HCT116 (cell line): ENCODE measurements around the gene CBS.
"Not testable (repeated sequence)": the region's sequence is repeated elsewhere in the genome, so short reads cannot be mapped to it uniquely, and the experiment has no call there.

Experiments used
- CEBPB ChIP-seq: IDR thresholded peaks from 2 replicates; pipeline ENCODE4 v1.6.1; 2012; ENCODE audit warnings: low read depth
- EGR1 ChIP-seq: IDR thresholded peaks from 2 replicates; pipeline ENCODE4 v1.6.1; 2012; ENCODE audit warnings: low read depth
- EZH2 ChIP-seq: fragments of 200-600 bp; sonication (generic); IDR thresholded peaks from 2 replicates; pipeline ENCODE4 v1.6.1; 2017; ENCODE audit warnings: antibody characterized with exemption, mixed run types
- EZH2phosphoT487 ChIP-seq: fragments of 200-600 bp; IDR thresholded peaks from 2 replicates; pipeline ENCODE4 v1.6.1; 2018; ENCODE audit warnings: antibody characterized with exemption, borderline replicate concordance
- POLR2A ChIP-seq: IDR thresholded peaks from 2 replicates; pipeline ENCODE4 v1.7.0; 2011; ENCODE audit warnings: borderline replicate concordance; ENCODE audit not compliant: insufficient read depth, insufficient read length; ENCODE audit errors: extremely low read depth
- POLR2AphosphoS5 ChIP-seq: IDR thresholded peaks from 2 replicates; pipeline ENCODE4 v1.6.1; 2011; ENCODE audit warnings: mild to moderate bottlenecking, low read depth, low read length, moderate library complexity
- RAD21 ChIP-seq: IDR thresholded peaks from 2 replicates; pipeline ENCODE4 v1.6.1; 2012; ENCODE audit warnings: low read depth, mild to moderate bottlenecking
- SIN3A ChIP-seq: IDR thresholded peaks from 2 replicates; pipeline ENCODE4 v1.6.1; 2012; ENCODE audit warnings: low read depth
- TF ChIP-seq, protein P1 (sequence below), 3 experiments: fragments of 200-600 bp in 1 of 3; sonication (generic) in 1 of 3; IDR thresholded peaks in 2 of 3; conservative IDR thresholded peaks in 1 of 3; 2 replicates each; pipeline ENCODE4 v1.5.1; 2012 to 2017; ENCODE audit warnings: low read depth in 2 of 3, low read length in 2 of 3, antibody characterized with exemption in 1 of 3, borderline replicate concordance in 1 of 3, control low read depth in 1 of 3, mild to moderate bottlenecking in 1 of 3, mixed read lengths in 1 of 3, mixed run types in 1 of 3, moderate library complexity in 1 of 3; ENCODE audit not compliant: insufficient read depth in 1 of 3
- TF ChIP-seq, protein P2 (sequence below): IDR thresholded peaks from 2 replicates; pipeline ENCODE4 v1.6.1; 2012; ENCODE audit warnings: low read depth
- TF ChIP-seq, protein P3 (sequence below): IDR thresholded peaks from 2 replicates; pipeline ENCODE4 v1.6.1; 2012
- TF ChIP-seq, protein P4 (sequence below): IDR thresholded peaks from 2 replicates; pipeline ENCODE4 v1.6.1; 2011; ENCODE audit warnings: mild to moderate bottlenecking, low read length, moderate library complexity; ENCODE audit not compliant: insufficient replicate concordance; ENCODE audit errors: extremely low read depth

DNA sequence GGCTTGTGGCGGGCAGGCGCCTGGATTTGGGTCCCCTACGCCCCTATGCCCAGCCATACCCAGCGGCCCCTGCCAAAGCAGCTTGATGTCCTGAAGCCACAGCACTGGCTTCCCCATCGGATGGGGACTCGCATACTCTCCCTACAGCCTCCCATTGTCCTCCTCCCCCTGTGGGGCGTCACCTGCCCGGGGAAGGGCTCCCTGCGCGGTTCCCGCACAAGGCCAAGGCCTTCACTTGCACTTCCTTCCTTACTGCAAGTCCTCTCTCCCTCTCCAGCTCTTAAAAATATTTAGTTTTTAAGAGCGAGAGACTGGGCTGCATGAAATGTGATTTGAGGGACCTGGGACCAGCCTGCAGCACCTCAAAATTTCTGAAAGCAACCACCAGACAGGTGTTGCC, 8.9 kb downstream of the CBS start:
- not testable (repeated sequence) for TF ChIP-seq EZH2, SIN3A, RAD21, EZH2phosphoT487, EGR1, POLR2AphosphoS5, POLR2A, CEBPB
- TF ChIP-seq, protein P1, sequence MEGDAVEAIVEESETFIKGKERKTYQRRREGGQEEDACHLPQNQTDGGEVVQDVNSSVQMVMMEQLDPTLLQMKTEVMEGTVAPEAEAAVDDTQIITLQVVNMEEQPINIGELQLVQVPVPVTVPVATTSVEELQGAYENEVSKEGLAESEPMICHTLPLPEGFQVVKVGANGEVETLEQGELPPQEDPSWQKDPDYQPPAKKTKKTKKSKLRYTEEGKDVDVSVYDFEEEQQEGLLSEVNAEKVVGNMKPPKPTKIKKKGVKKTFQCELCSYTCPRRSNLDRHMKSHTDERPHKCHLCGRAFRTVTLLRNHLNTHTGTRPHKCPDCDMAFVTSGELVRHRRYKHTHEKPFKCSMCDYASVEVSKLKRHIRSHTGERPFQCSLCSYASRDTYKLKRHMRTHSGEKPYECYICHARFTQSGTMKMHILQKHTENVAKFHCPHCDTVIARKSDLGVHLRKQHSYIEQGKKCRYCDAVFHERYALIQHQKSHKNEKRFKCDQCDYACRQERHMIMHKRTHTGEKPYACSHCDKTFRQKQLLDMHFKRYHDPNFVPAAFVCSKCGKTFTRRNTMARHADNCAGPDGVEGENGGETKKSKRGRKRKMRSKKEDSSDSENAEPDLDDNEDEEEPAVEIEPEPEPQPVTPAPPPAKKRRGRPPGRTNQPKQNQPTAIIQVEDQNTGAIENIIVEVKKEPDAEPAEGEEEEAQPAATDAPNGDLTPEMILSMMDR (IDR thresholded peaks at IDR 0.05 in 2 of 3, conservative IDR thresholded peaks at IDR 0.05 in 1 of 3; ENCODE audit: borderline replicate concordance in 1 of 3, insufficient read depth in 1 of 3, low read depth in 2 of 3, low read length in 2 of 3): not testable (repeated sequence)
- TF ChIP-seq, protein P2, sequence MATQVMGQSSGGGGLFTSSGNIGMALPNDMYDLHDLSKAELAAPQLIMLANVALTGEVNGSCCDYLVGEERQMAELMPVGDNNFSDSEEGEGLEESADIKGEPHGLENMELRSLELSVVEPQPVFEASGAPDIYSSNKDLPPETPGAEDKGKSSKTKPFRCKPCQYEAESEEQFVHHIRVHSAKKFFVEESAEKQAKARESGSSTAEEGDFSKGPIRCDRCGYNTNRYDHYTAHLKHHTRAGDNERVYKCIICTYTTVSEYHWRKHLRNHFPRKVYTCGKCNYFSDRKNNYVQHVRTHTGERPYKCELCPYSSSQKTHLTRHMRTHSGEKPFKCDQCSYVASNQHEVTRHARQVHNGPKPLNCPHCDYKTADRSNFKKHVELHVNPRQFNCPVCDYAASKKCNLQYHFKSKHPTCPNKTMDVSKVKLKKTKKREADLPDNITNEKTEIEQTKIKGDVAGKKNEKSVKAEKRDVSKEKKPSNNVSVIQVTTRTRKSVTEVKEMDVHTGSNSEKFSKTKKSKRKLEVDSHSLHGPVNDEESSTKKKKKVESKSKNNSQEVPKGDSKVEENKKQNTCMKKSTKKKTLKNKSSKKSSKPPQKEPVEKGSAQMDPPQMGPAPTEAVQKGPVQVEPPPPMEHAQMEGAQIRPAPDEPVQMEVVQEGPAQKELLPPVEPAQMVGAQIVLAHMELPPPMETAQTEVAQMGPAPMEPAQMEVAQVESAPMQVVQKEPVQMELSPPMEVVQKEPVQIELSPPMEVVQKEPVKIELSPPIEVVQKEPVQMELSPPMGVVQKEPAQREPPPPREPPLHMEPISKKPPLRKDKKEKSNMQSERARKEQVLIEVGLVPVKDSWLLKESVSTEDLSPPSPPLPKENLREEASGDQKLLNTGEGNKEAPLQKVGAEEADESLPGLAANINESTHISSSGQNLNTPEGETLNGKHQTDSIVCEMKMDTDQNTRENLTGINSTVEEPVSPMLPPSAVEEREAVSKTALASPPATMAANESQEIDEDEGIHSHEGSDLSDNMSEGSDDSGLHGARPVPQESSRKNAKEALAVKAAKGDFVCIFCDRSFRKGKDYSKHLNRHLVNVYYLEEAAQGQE: not testable (repeated sequence)
- TF ChIP-seq, protein P3, sequence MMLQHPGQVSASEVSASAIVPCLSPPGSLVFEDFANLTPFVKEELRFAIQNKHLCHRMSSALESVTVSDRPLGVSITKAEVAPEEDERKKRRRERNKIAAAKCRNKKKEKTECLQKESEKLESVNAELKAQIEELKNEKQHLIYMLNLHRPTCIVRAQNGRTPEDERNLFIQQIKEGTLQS: not testable (repeated sequence)
- TF ChIP-seq, protein P4, sequence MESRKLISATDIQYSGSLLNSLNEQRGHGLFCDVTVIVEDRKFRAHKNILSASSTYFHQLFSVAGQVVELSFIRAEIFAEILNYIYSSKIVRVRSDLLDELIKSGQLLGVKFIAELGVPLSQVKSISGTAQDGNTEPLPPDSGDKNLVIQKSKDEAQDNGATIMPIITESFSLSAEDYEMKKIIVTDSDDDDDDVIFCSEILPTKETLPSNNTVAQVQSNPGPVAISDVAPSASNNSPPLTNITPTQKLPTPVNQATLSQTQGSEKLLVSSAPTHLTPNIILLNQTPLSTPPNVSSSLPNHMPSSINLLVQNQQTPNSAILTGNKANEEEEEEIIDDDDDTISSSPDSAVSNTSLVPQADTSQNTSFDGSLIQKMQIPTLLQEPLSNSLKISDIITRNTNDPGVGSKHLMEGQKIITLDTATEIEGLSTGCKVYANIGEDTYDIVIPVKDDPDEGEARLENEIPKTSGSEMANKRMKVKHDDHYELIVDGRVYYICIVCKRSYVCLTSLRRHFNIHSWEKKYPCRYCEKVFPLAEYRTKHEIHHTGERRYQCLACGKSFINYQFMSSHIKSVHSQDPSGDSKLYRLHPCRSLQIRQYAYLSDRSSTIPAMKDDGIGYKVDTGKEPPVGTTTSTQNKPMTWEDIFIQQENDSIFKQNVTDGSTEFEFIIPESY: not testable (repeated sequence)
